Uterus (tissue), 2 donors: ENCODE measurements around the gene CYP4F11.

Source experiments
- POLR2A ChIP-seq, 2 donors: fragments of 450-650 bp; IDR thresholded peaks; one replicate each; pipeline ENCODE4 v1.6.1; 2016; ENCODE audit warnings: antibody characterized with exemption in 2 of 2, mild to moderate bottlenecking in 1 of 2, moderate library complexity in 1 of 2
- TF ChIP-seq, protein P1 (sequence below), 4 experiments: fragments of 200-600 bp in 2 of 4; fragments of 450-650 bp in 2 of 4; sonication (generic) in 2 of 4; IDR thresholded peaks; one replicate each; pipeline ENCODE4 v1.5.1; 2016 to 2019; ENCODE audit warnings: antibody characterized with exemption in 4 of 4, mild to moderate bottlenecking in 2 of 4, moderate library complexity in 1 of 4

GRCh38 chr19:15934332-15935078 lies at the start of gene CYP4F11:
- TF ChIP-seq, protein P1, sequence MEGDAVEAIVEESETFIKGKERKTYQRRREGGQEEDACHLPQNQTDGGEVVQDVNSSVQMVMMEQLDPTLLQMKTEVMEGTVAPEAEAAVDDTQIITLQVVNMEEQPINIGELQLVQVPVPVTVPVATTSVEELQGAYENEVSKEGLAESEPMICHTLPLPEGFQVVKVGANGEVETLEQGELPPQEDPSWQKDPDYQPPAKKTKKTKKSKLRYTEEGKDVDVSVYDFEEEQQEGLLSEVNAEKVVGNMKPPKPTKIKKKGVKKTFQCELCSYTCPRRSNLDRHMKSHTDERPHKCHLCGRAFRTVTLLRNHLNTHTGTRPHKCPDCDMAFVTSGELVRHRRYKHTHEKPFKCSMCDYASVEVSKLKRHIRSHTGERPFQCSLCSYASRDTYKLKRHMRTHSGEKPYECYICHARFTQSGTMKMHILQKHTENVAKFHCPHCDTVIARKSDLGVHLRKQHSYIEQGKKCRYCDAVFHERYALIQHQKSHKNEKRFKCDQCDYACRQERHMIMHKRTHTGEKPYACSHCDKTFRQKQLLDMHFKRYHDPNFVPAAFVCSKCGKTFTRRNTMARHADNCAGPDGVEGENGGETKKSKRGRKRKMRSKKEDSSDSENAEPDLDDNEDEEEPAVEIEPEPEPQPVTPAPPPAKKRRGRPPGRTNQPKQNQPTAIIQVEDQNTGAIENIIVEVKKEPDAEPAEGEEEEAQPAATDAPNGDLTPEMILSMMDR (IDR thresholded peaks at IDR 0.05), result no peak
- TF ChIP-seq POLR2A (IDR thresholded peaks at IDR 0.05), result no peak
